ENCODE measurements around the gene TMEM154.
"Not testable (repeated sequence)": the region's sequence is repeated elsewhere in the genome, so short reads cannot be mapped to it uniquely, and the experiment has no call there.

TMEM154 gene

DNA sequence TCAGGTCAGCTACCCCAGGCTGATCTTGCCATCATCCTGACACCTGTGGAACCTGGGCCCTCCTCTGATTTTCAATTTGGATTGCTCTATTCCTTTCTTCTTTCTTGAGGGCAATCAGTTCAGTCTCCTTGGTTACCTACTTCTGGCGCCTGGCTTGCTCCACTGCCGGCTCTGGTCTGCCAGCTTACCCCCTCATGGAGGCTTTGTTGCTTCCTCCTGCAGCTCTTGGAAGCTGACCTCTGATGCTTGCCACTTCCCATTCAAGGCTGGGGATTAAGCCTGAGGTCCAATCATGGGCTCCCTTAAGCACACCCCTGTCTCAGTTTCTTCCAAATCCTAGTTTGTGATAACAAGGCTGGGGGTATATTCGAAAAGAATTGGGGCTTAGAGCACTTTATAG lies 5.4 kb downstream of the TMEM154 start:
- H3K4me3 ChIP-seq (ENCODE audit: low read length): no peak overlapping the region
- no peaks in the 10 kb centered on the region for H3K27me3 ChIP-seq (ENCODE audit: control insufficient read depth, insufficient read depth, low read length)
- no peaks in the 10 kb centered on the region for H3K36me3 ChIP-seq (ENCODE audit: control insufficient read depth, insufficient read depth, low read length)
- no peaks in the 10 kb centered on the region for H3K4me1 ChIP-seq (ENCODE audit: control insufficient read depth, insufficient read depth, low read length)
- H3K9ac ChIP-seq (ENCODE audit: low read length): no peak overlapping the region
- no peak overlapping the region for H3K27ac ChIP-seq (ENCODE audit: low read depth, low read length)

DNA sequence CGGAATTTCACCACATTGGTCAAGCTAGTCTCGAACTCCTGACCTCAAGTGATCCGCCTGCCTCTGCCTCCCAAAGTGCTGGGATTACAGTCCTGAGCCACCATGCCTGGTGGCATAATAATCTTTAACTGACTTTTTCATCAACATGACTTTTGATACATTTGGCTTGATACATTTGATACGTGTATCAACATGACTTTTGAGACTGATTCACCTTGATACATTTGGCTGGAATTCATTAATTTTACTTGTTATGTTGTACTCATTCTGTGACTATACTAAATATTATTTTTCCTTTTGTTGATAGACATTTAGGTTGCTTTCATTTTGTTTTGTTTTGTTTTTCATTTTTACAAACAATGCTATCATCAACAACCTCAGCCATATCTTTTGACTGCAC lies 6.3 kb downstream of the TMEM154 start:
- no peaks in the 10 kb centered on the region for H3K4me1 ChIP-seq (ENCODE audit: control insufficient read depth, insufficient read depth, low read length)
- H3K36me3 ChIP-seq (ENCODE audit: control insufficient read depth, insufficient read depth, low read length): no peaks in the 10 kb centered on the region
- no peaks in the 10 kb centered on the region for H3K27me3 ChIP-seq (ENCODE audit: control insufficient read depth, insufficient read depth, low read length)
- no peak overlapping the region for H3K4me3 ChIP-seq (ENCODE audit: low read length)
- H3K9ac ChIP-seq (ENCODE audit: low read length): no peak overlapping the region
- no peak overlapping the region for H3K27ac ChIP-seq (ENCODE audit: low read depth, low read length)

DNA sequence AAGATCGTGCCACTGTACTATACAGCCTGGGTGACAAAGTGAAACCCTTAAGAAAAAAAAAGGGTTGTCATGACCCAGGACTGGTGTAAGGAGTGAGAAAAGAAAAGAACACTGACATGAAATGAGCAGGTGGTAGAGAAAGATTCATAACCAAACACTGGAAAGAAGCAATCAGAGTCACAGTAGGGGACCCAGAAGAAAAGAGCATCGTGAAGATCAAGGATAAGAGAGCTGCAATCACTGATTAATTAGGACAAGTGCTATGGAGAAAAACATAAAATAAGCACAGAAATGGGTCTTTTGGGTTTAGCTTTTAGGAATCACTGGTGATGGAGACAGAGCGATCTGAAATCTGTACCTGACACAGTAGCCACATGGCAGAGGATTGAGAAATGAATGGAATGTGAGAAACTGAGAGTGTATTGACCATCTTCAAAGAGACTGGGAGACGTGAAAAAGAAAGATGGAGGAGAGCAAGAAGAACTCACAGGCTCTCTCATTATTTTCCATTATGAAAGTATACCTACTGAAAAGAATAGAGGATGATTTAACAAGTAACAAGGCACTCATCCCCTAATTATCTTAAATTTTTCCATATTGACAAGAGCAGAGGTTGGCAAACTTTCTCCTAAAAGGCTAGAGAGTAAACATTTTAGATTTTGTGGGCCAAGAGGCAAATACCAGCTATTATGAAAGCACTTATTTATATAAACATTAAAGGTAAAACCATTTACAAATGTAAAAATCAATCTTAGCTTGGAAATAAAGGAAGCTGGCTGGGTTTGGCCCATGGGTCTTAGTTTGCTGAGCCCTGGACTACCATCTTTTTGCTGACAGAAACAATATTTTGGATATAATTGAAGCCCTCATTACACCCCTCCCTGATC lies 7.3 kb downstream of the TMEM154 start:
- Histone ChIP-seq H3K27me3 (ENCODE audit: control insufficient read depth, insufficient read depth, low read length) (no peaks in the 10 kb centered on the region), H3K27ac (ENCODE audit: low read depth, low read length) (no peak overlapping the region), H3K36me3 (ENCODE audit: control insufficient read depth, insufficient read depth, low read length) (no peaks in the 10 kb centered on the region), H3K4me1 (ENCODE audit: control insufficient read depth, insufficient read depth, low read length) (no peaks in the 10 kb centered on the region), H3K9ac (ENCODE audit: low read length) (no peak overlapping the region), H3K4me3 (ENCODE audit: low read length) (no peak overlapping the region)

DNA sequence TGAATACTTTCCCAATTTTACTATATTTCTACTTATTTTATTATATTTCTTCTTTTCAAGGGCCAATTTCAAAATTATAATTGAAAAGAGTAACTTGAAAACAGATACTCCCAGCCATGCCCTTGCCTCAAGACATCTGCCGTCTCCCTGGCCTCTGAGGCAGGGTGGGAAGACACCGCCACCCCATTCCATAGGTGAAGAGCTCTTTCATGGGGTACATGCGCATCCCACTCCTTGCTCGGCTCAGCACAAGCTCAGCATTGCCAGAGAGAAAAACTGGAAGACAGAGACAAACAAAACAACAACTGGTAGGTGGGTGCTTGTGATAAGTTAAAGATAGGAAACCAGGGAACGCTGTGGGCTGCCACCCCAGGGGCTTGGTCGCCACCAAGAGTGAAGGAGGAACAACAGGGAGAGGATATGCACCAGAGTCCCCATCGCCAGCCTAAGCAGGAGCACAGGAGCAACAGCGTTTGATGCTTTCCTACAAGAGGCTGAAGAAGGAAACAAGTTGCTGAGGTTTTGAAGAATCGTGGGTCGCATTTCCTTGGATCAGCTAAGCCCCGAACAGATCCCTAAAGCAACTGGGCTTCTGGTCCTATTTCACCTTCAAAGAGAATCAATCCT lies 11.3 kb downstream of the TMEM154 start:
- no peaks in the 10 kb centered on the region for H3K27me3 ChIP-seq (ENCODE audit: control insufficient read depth, insufficient read depth, low read length)
- H3K9ac ChIP-seq (ENCODE audit: low read length): no peak overlapping the region
- H3K27ac ChIP-seq (ENCODE audit: low read depth, low read length): no peak overlapping the region
- no peaks in the 10 kb centered on the region for H3K4me1 ChIP-seq (ENCODE audit: control insufficient read depth, insufficient read depth, low read length)
- no peak overlapping the region for H3K4me3 ChIP-seq (ENCODE audit: low read length)
- H3K36me3 ChIP-seq (ENCODE audit: control insufficient read depth, insufficient read depth, low read length): no peaks in the 10 kb centered on the region

DNA sequence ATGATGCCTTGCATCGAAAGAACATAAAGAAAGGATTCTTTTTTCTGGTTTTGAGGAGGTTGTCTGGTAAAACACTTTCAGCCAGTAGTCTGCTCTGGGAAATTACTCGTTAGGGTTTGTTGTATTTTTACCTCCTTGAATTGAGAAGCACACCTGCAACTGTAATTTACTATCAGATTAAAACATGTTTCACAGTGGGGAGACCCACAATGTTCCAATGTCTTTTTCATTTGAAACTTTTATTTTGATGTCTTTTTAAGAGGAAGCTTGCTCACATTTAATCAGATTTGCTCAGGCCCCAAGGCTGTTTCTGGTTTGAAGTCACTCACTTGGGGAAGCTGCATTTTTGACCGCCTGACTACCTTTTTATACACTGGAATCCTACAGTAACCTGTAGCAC lies 12.0 kb downstream of the TMEM154 start:
- Histone ChIP-seq H3K36me3 (ENCODE audit: control insufficient read depth, insufficient read depth, low read length) (no peaks in the 10 kb centered on the region), H3K9ac (ENCODE audit: low read length) (no peak overlapping the region), H3K4me1 (ENCODE audit: control insufficient read depth, insufficient read depth, low read length) (no peaks in the 10 kb centered on the region), H3K27ac (ENCODE audit: low read depth, low read length) (no peak overlapping the region), H3K27me3 (ENCODE audit: control insufficient read depth, insufficient read depth, low read length) (no peaks in the 10 kb centered on the region), H3K4me3 (ENCODE audit: low read length) (no peak overlapping the region)

DNA sequence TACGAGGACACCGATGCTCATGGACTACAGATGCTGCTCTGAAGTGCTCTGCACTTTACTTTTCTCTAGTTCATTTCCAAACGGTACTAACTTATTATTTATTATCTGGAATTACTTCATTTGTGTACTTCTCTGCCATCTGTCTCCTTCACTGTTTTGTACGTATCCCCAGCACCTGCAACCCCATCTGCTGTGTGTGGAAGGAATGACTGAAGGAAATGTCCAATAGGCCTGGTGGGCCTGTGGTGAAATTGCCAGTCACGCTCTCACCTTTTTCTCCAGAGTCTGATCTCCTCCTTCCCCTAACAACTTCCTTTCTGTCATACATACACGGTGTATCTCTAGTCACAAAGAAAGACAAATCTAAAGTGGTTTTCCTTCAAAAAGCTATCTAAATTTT lies 12.9 kb downstream of the TMEM154 start:
- no peak overlapping the region for H3K27ac ChIP-seq (ENCODE audit: low read depth, low read length)
- no peaks in the 10 kb centered on the region for H3K27me3 ChIP-seq (ENCODE audit: control insufficient read depth, insufficient read depth, low read length)
- H3K4me1 ChIP-seq (ENCODE audit: control insufficient read depth, insufficient read depth, low read length): no peaks in the 10 kb centered on the region
- H3K9ac ChIP-seq (ENCODE audit: low read length): no peak overlapping the region
- no peak overlapping the region for H3K4me3 ChIP-seq (ENCODE audit: low read length)
- H3K36me3 ChIP-seq (ENCODE audit: control insufficient read depth, insufficient read depth, low read length): no peaks in the 10 kb centered on the region

DNA sequence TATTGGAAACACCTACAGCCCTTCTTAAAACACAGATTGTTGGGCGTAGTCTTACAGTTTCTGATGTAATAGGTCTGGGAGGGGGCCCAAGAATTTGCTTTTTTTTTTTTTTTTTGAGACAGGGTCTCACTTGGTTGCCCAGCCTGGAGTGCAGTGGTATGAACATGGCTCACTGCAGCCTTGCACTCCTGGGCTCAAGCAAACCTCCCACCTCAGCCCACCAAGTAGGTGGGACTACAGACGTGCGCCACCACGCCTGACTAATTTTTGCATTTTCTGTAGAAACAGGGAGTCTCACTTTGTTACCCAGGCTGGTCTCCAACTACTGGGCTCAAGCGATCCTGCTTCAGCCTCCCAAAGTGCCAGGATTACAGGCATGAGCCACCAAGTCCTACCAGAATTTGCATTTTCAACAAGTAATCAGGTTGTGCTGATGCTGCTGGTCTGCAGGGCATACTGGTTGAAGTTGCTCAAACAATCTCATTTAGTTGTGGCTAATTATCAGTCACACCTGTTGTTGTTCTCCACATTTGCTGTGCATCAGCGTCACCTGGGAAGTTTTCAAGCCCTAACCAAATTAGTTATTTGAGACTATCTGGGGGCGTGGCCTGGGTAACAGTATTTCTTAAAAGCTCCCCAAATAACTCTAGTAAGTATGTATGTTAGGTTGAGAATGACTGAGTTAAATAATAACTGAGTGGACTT lies 14.0 kb downstream of the TMEM154 start:
- H3K4me3 ChIP-seq (ENCODE audit: low read length): no peak overlapping the region
- H3K27ac ChIP-seq (ENCODE audit: low read depth, low read length): no peak overlapping the region
- no peak overlapping the region for H3K9ac ChIP-seq (ENCODE audit: low read length)
- H3K4me1 ChIP-seq (ENCODE audit: control insufficient read depth, insufficient read depth, low read length): no peaks in the 10 kb centered on the region
- no peaks in the 10 kb centered on the region for H3K36me3 ChIP-seq (ENCODE audit: control insufficient read depth, insufficient read depth, low read length)
- H3K27me3 ChIP-seq (ENCODE audit: control insufficient read depth, insufficient read depth, low read length): no peaks in the 10 kb centered on the region

DNA sequence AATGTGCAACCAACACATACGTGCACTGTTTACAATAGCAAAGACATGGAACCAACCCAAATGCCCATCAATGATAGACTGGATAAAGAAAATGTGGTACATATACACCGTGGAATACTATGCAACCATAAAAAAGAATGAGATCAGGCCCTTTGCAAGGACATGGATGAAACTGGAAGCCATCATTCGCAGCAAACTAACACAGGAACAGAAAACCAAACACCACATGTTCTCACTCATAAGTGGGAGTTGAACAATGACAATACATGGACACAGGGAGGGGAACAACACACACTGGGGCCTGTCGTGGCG lies 15.8 kb downstream of the TMEM154 start:
- H3K36me3 ChIP-seq (ENCODE audit: control insufficient read depth, insufficient read depth, low read length); H3K9ac ChIP-seq (ENCODE audit: low read length); H3K4me3 ChIP-seq (ENCODE audit: low read length); H3K27ac ChIP-seq (ENCODE audit: low read depth, low read length); H3K27me3 ChIP-seq (ENCODE audit: control insufficient read depth, insufficient read depth, low read length); H3K4me1 ChIP-seq (ENCODE audit: control insufficient read depth, insufficient read depth, low read length): not testable (repeated sequence)

DNA sequence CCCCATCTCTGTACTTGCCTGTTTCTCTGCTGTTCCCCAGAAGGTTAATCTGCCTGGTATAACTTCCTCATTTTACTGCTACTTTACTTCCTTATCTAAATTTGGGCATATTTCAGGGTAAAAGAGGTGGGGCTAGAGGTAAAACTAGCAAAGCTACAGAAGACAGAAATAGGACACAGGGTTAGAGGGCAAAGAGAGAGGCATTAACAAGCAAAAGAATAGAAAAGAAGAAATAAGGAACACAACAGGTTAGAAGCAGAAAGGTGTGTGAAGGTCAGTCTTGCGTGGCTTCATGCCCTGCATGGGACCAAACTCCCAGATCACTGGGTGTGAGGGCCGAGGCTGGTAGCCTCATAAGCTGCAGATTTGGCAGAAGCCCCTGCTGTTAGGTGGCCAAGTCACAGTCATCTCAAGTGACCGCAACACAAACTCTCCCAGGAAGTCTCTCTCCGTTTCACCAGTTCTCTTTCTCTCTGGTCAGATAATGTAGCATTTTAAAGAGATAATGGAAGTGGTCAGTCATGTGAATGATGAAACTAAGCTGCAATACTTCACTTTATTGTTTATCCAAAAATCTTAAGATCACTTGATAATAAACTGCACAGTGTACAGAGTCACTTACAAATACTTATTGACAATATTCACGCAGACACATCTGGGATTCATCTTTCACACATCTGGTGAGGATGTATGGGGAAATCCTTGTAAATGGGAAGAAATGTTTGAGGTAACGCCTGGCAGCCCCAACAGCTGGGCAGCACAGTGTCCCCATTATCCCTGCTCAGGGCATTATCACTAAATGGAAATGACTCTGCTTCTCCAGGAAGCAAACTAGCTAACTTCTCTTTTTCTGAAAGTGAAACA lies 16.4 kb downstream of the TMEM154 start:
- no peak overlapping the region for H3K27ac ChIP-seq (ENCODE audit: low read depth, low read length)

DNA sequence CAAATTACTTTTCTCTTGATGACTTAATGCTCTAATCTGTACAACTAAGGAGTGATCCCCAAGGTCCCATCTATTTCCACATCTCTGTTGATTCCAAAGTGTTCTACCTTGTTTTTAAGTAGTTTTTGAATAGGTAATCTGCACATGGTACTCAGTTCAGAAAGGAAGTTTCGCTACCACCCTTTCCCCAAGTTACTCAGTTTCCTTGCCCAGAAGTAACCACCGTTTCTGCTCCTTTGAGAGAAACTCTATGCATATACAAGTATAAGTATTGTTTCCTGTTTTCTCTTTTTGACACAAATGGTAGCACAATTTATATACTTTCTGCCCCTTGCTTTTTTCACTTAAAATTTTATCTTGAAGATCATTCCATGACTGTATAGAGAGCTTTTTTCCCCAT lies 18.1 kb downstream of the TMEM154 start:
- H3K27ac ChIP-seq (ENCODE audit: low read depth, low read length): no peak overlapping the region
- no peaks in the 10 kb centered on the region for H3K27me3 ChIP-seq (ENCODE audit: control insufficient read depth, insufficient read depth, low read length)
- no peaks in the 10 kb centered on the region for H3K36me3 ChIP-seq (ENCODE audit: control insufficient read depth, insufficient read depth, low read length)
- no peak overlapping the region for H3K4me3 ChIP-seq (ENCODE audit: low read length)
- H3K4me1 ChIP-seq (ENCODE audit: control insufficient read depth, insufficient read depth, low read length): no peaks in the 10 kb centered on the region
- no peak overlapping the region for H3K9ac ChIP-seq (ENCODE audit: low read length)

More for the DNA sequence above, 16.4 kb downstream of the TMEM154 start:
- Histone ChIP-seq H3K9ac (ENCODE audit: low read length) (no peak overlapping the region), H3K4me1 (ENCODE audit: control insufficient read depth, insufficient read depth, low read length) (no peaks in the 10 kb centered on the region), H3K27me3 (ENCODE audit: control insufficient read depth, insufficient read depth, low read length) (no peaks in the 10 kb centered on the region), H3K36me3 (ENCODE audit: control insufficient read depth, insufficient read depth, low read length) (no peaks in the 10 kb centered on the region), H3K4me3 (ENCODE audit: low read length) (no peak overlapping the region)

DNA sequence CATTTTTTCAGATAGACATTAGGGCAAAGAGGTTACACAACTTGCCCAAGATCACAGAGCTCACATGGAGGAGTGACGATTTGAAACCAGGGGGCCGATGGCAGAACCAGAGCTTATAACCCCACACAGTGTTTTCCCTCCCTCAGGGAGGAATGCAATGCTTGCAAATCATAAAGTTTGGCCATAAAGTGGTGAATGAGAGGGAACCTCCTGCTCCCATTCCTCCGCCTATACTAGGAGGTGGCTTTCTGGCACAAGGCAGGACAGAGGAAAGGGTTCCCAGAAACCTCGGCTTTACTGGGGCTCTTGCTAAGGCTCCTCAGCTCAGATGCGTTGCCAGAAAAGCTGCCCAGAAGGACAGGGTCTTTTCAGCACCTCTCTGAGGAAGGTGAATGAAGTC lies 19.3 kb downstream of the TMEM154 start:
- H3K27me3 ChIP-seq (ENCODE audit: control insufficient read depth, insufficient read depth, low read length): no peaks in the 10 kb centered on the region
- no peak overlapping the region for H3K27ac ChIP-seq (ENCODE audit: low read depth, low read length)
- no peaks in the 10 kb centered on the region for H3K36me3 ChIP-seq (ENCODE audit: control insufficient read depth, insufficient read depth, low read length)
- H3K4me3 ChIP-seq (ENCODE audit: low read length): no peak overlapping the region
- H3K4me1 ChIP-seq (ENCODE audit: control insufficient read depth, insufficient read depth, low read length): no peaks in the 10 kb centered on the region
- no peak overlapping the region for H3K9ac ChIP-seq (ENCODE audit: low read length)

DNA sequence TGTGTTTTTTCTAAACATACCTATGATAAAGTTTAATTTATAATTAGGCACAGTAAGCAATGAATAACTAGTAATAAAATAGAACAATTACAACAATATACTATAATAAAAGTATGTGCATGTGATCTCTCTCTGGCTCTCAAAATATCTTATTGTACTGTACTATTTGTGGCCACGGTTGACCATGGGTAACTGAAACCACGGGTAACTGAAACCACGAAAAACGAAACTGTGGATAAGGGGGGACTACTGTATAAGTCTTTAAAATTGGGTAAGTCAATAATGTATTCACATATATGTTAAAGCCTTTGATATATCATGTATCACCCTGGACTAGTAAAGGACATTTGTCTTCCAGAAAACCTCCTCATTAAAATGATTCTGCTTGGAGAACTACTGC lies 20.0 kb downstream of the TMEM154 start:
- H3K27ac ChIP-seq (ENCODE audit: low read depth, low read length): no peak overlapping the region
- H3K4me3 ChIP-seq (ENCODE audit: low read length): no peak overlapping the region
- no peaks in the 10 kb centered on the region for H3K4me1 ChIP-seq (ENCODE audit: control insufficient read depth, insufficient read depth, low read length)
- no peak overlapping the region for H3K9ac ChIP-seq (ENCODE audit: low read length)
- no peaks in the 10 kb centered on the region for H3K36me3 ChIP-seq (ENCODE audit: control insufficient read depth, insufficient read depth, low read length)
- H3K27me3 ChIP-seq (ENCODE audit: control insufficient read depth, insufficient read depth, low read length): no peaks in the 10 kb centered on the region

All from rectal smooth muscle tissue (tissue), 1 donor.